ENCODE results near the gene CBLB.

Gene CBLB

GRCh38 chr3:105904678-105905284, 36.0 kb upstream of the CBLB start:
- Histone ChIP-seq H3K4me1 (peaks cover 0 to 40% (median 20%) of the 10 kb centered on the region in 4 donors), H3K27me3 (no peaks in the 10 kb centered on the region), H3K27ac (no peak overlapping the region), H3K36me3 (no peaks in the 10 kb centered on the region), H3K4me3 (no peak overlapping the region), H3K9me3 (no peaks in the 10 kb centered on the region)
- TF ChIP-seq CTCF (IDR thresholded peaks at IDR 0.05): no peak
- no peak for DNase-seq
- intact Hi-C loops (cut with DNase I; ENCODE audit: low total_unique reads): loop anchor here (5.0 kb wide), 1 partner anchor 37 kb away; the partner anchor contains the start of gene CBLB

GRCh38 chr3:105904251-105904650, 35.4 kb upstream of the CBLB start:
- Histone ChIP-seq H3K4me1 (peaks cover 0 to 40% (median 20%) of the 10 kb centered on the region in 4 donors), H3K27ac (no peak overlapping the region), H3K36me3 (no peaks in the 10 kb centered on the region), H3K4me3 (no peak overlapping the region), H3K27me3 (no peaks in the 10 kb centered on the region), H3K9me3 (no peaks in the 10 kb centered on the region)
- intact Hi-C loops (cut with DNase I; ENCODE audit: low total_unique reads): no loop called here
- TF ChIP-seq CTCF (IDR thresholded peaks at IDR 0.05): no peak
- DNase-seq: no peak

DNA sequence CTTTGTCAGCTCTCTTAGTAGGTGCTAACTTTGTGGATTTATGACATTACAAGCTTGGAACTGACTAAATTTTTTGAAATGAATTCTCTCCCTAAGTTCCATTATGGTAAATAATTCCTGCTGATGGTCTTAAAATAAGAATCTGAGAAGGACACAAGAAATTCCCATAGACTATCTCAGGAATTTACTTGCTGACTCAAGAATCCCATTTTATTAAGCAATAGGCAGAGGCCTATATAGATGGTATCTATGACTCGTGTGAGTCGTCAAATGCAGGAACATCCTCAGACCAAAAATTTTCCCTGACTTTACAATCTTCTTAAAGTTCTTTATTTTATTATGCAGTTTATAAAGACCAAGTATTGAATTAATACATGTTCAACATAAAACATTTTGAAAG, 30.7 kb upstream of the CBLB start:
- Histone ChIP-seq H3K27ac (no peak overlapping the region), H3K9me3 (no peaks in the 10 kb centered on the region), H3K4me3 (no peak overlapping the region), H3K27me3 (no peaks in the 10 kb centered on the region), H3K4me1 (peaks cover 0 to 6% (median 0%) of the 10 kb centered on the region in 4 donors), H3K36me3 (no peaks in the 10 kb centered on the region)
- no peak for TF ChIP-seq CTCF (IDR thresholded peaks at IDR 0.05)
- intact Hi-C loops (cut with DNase I; ENCODE audit: low total_unique reads): no loop called here
- DNase-seq: no peak

GRCh38 chr3:105891101-105891500, 22.3 kb upstream of the CBLB start:
- Histone ChIP-seq H3K9me3 (no peaks in the 10 kb centered on the region), H3K36me3 (no peaks in the 10 kb centered on the region), H3K27me3 (no peaks in the 10 kb centered on the region), H3K27ac (no peak overlapping the region), H3K4me3 (no peak overlapping the region), H3K4me1 (no peaks in the 10 kb centered on the region)
- DNase-seq: no peak
- TF ChIP-seq CTCF (IDR thresholded peaks at IDR 0.05): no peak
- intact Hi-C loops (cut with DNase I; ENCODE audit: low total_unique reads): no loop called here

DNA sequence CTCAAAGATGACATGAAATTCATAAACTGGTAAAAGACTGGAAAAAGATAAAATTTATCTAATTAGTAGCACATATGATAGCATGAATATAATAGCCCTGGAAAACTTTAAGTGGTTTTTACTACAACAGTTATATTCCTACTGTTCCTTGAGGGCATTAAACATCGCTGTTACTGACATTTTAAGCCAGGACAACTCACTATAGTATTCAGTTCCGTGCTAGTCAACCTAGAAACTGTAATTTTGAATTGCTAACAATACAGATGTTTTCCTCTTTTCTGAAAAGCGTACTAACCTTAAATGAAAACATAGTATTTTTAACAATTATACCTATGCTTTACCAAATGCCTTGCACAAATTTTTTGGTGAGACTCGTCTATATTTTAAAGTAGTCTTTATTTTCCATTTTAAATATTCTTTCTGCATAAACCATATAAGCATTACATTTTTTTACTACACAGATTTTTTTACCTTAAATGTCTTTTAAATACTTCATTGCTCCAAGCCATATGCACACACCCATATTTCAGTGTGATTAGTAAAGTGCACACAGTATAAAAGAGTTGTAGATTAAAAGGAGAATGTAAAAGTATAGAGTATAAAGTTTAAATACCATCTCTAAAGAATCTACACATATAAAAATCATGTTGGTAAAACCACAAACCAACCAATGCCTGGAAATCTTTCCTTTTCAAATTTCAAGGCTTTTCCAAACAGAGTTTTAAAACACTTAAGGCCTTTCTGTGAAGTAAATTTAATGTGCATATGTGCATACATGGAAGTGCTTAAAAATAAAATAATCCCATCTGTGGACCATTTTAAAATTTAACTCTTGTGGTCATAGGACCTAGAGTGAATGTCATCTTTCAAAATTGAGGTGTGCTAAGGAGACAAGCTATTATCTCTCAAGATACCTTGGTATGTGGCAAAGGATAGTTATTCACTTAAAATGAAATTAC, 20.1 kb upstream of the CBLB start:
- Histone ChIP-seq H3K27ac (no peak overlapping the region), H3K9me3 (no peaks in the 10 kb centered on the region), H3K4me1 (no peaks in the 10 kb centered on the region), H3K27me3 (no peaks in the 10 kb centered on the region), H3K4me3 (no peak overlapping the region), H3K36me3 (no peaks in the 10 kb centered on the region)
- intact Hi-C loops (cut with DNase I; ENCODE audit: low total_unique reads): no loop called here
- TF ChIP-seq CTCF (IDR thresholded peaks at IDR 0.05): no peak
- DNase-seq: no peak

All from tibial artery (tissue), 4 donors.